ENCODE results near the gene TBC1D2.
"Not testable (repeated sequence)": the region's sequence is repeated elsewhere in the genome, so short reads cannot be mapped to it uniquely, and the experiment has no call there.

Gene TBC1D2

GRCh38 chr9:98191671-98192502 is 63.6 kb downstream of the TBC1D2 start:
- DNase-seq: peak in 1 of 56 donors; percentile 40

GRCh38 chr9:98191181-98191608 is 64.3 kb downstream of the TBC1D2 start:
- DNase-seq: no peak

GRCh38 chr9:98190757-98191105 is 64.7 kb downstream of the TBC1D2 start:
- DNase-seq: no peak

GRCh38 chr9:98189412-98189811 is 66.0 kb downstream of the TBC1D2 start:
- DNase-seq: no peak

- no peak for DNase-seq
These were observed 67.5 kb downstream of the TBC1D2 start for GRCh38 chr9:98187926-98188325.

GRCh38 chr9:98186236-98186635 is 69.2 kb downstream of the TBC1D2 start:
- no peak for DNase-seq

- DNase-seq: no peak
These were observed 69.8 kb downstream of the TBC1D2 start for GRCh38 chr9:98185611-98186171.

GRCh38 chr9:98185021-98185567 is 70.4 kb downstream of the TBC1D2 start:
- DNase-seq: no peak

GRCh38 chr9:98184326-98184725 is 71.1 kb downstream of the TBC1D2 start:
- DNase-seq: no peak

GRCh38 chr9:98182889-98183599 is 72.4 kb downstream of the TBC1D2 start:
- no peak for DNase-seq

- no peak for DNase-seq
These were observed 73.2 kb downstream of the TBC1D2 start for GRCh38 chr9:98182069-98182820.

- no peak for DNase-seq
These were observed 73.7 kb downstream of the TBC1D2 start for GRCh38 chr9:98181746-98182068.

GRCh38 chr9:98180996-98181395 is 74.5 kb downstream of the TBC1D2 start:
- no peak for DNase-seq

GRCh38 chr9:98178874-98179850 is 76.3 kb downstream of the TBC1D2 start:
- no peak for DNase-seq

GRCh38 chr9:98176391-98177259 is 78.8 kb downstream of the TBC1D2 start:
- no peak for DNase-seq

- no peak for DNase-seq
These were observed 79.7 kb downstream of the TBC1D2 start for GRCh38 chr9:98175762-98176161.

- no peak for DNase-seq
These were observed 80.3 kb downstream of the TBC1D2 start for GRCh38 chr9:98175028-98175569.

GRCh38 chr9:98174502-98174918 is 80.9 kb downstream of the TBC1D2 start:
- DNase-seq: not testable (repeated sequence)

- DNase-seq: no peak
These were observed 82.3 kb downstream of the TBC1D2 start for GRCh38 chr9:98173181-98173580.

All from nucleus accumbens (tissue), 56 donors.